ENCODE measurements around the gene DOCK6. TPM values are rescaled to one million over a fixed set of nuclear protein-coding genes. Genes with fewer than 3 reads are reported as not detected.

The DOCK6 gene
- total RNA-seq, 1 donor = 21.2 TPM

- no peak for DNase-seq (ENCODE audit: low read depth)
- no peak overlapping the region for H3K4me3 ChIP-seq (ENCODE audit: low read depth, low read length)
- TF ChIP-seq CTCF (IDR thresholded peaks at IDR 0.05; ENCODE audit: insufficient read depth, low read depth, low read length) = no peak
Measured at GRCh38 chr19:11171144-11171543, 91.2 kb downstream of the DOCK6 start.

- DNase-seq (ENCODE audit: low read depth) = peak; percentile 77
- TF ChIP-seq CTCF (IDR thresholded peaks at IDR 0.05; ENCODE audit: insufficient read depth, low read depth, low read length) = no peak
- no peak overlapping the region for H3K4me3 ChIP-seq (ENCODE audit: low read depth, low read length)
Measured at GRCh38 chr19:11169896-11170678, 92.2 kb downstream of the DOCK6 start.

GRCh38 chr19:11168568-11168967 is 93.8 kb downstream of the DOCK6 start:
- H3K4me3 ChIP-seq (ENCODE audit: low read depth, low read length) = no peak overlapping the region
- peak; percentile 95 for DNase-seq (ENCODE audit: low read depth)
- TF ChIP-seq CTCF (IDR thresholded peaks at IDR 0.05; ENCODE audit: insufficient read depth, low read depth, low read length) = no peak

- no peak for TF ChIP-seq CTCF (IDR thresholded peaks at IDR 0.05; ENCODE audit: insufficient read depth, low read depth, low read length)
- peak; percentile 84 for DNase-seq (ENCODE audit: low read depth)
- no peak overlapping the region for H3K4me3 ChIP-seq (ENCODE audit: low read depth, low read length)
Measured at GRCh38 chr19:11166281-11167142, 95.8 kb downstream of the DOCK6 start.

GRCh38 chr19:11165486-11166030 is 96.8 kb downstream of the DOCK6 start:
- TF ChIP-seq CTCF (IDR thresholded peaks at IDR 0.05; ENCODE audit: insufficient read depth, low read depth, low read length) = no peak
- DNase-seq (ENCODE audit: low read depth) = no peak
- no peak overlapping the region for H3K4me3 ChIP-seq (ENCODE audit: low read depth, low read length)

- no peak for TF ChIP-seq CTCF (IDR thresholded peaks at IDR 0.05; ENCODE audit: insufficient read depth, low read depth, low read length)
- DNase-seq (ENCODE audit: low read depth) = peak; percentile 86
- H3K4me3 ChIP-seq (ENCODE audit: low read depth, low read length) = no peak overlapping the region
Measured at GRCh38 chr19:11164879-11165406, 97.4 kb downstream of the DOCK6 start.

Data from fibroblast of villous mesenchyme (primary cell).